GM23338 (cell line): ENCODE results near the gene MOK.

Experiments used
- ETS1 ChIP-seq: IDR thresholded peaks from 2 replicates; pipeline ENCODE4 v1.6.1; 2016; ENCODE audit warnings: antibody characterized with exemption
- EZH2 ChIP-seq: fragments of 200-600 bp; sonication (generic); IDR thresholded peaks from one replicate; pipeline ENCODE4 v1.8.0; 2017; ENCODE audit warnings: antibody characterized with exemption, mild to moderate bottlenecking, low read depth; ENCODE audit not compliant: unreplicated experiment
- EZH2phosphoT487 ChIP-seq: fragments of 200-600 bp; sonication (generic); IDR thresholded peaks from one replicate; pipeline ENCODE4 v1.8.1; 2018; ENCODE audit warnings: antibody characterized with exemption; ENCODE audit not compliant: unreplicated experiment
- JUNB ChIP-seq: IDR thresholded peaks from one replicate; pipeline ENCODE4 v1.6.1; 2016; ENCODE audit warnings: antibody characterized with exemption; ENCODE audit not compliant: unreplicated experiment
- POLR2AphosphoS5 ChIP-seq: IDR thresholded peaks from 2 replicates; pipeline ENCODE4 v1.6.1; 2016; ENCODE audit warnings: antibody characterized with exemption, low read depth
- ZNF331 ChIP-seq: fragments of 250-450 bp; sonication (Bioruptor Pico); IDR thresholded peaks from 2 replicates; pipeline ENCODE4 v1.5.0; 2020; ENCODE audit warnings: low read depth, mild to moderate bottlenecking, moderate library complexity
- TF ChIP-seq, protein P1 (sequence below), 2 experiments: fragments of 200-600 bp in 1 of 2; sonication (generic) in 1 of 2; conservative IDR thresholded peaks; 2 replicates each; pipeline versions ENCODE4 v1.5.1 to v1.6.1; 2016 to 2017; ENCODE audit warnings: antibody characterized with exemption in 2 of 2, low read depth in 2 of 2, mild to moderate bottlenecking in 2 of 2, moderate library complexity in 1 of 2
- TF ChIP-seq, protein P2 (sequence below): IDR thresholded peaks from one replicate; pipeline ENCODE4 v1.6.1; 2018; ENCODE audit warnings: antibody characterized with exemption; ENCODE audit not compliant: unreplicated experiment

DNA sequence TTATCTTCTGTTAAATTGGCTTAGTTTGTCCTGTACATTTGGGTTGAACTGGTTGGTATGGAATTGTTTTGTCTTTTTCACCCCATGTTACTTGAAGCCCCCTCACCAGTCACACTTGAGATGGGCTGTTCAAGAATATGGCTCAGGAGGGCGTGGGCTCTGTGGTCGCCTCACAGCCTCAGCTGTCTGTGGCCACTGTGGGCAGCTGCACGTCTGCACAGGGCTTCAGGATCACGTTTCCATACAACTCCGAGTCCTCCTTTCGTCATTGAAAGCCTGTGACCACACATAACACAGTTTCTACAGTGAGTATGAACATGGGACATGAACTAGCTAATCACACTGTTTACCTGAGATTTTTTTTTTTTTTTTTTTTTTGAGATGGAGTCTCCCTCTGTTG lies 81.3 kb downstream of the MOK start:
- TF ChIP-seq, protein P1, sequence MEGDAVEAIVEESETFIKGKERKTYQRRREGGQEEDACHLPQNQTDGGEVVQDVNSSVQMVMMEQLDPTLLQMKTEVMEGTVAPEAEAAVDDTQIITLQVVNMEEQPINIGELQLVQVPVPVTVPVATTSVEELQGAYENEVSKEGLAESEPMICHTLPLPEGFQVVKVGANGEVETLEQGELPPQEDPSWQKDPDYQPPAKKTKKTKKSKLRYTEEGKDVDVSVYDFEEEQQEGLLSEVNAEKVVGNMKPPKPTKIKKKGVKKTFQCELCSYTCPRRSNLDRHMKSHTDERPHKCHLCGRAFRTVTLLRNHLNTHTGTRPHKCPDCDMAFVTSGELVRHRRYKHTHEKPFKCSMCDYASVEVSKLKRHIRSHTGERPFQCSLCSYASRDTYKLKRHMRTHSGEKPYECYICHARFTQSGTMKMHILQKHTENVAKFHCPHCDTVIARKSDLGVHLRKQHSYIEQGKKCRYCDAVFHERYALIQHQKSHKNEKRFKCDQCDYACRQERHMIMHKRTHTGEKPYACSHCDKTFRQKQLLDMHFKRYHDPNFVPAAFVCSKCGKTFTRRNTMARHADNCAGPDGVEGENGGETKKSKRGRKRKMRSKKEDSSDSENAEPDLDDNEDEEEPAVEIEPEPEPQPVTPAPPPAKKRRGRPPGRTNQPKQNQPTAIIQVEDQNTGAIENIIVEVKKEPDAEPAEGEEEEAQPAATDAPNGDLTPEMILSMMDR (conservative IDR thresholded peaks at IDR 0.05; ENCODE audit: low read depth in 2 of 2), result no peak
- TF ChIP-seq POLR2AphosphoS5 (no peak), ZNF331 (CRISPR knock-in tag) (no peak), EZH2phosphoT487 (no peak), EZH2 (no peak), ETS1 (no peak), JUNB (no peak)
- TF ChIP-seq, protein P2, sequence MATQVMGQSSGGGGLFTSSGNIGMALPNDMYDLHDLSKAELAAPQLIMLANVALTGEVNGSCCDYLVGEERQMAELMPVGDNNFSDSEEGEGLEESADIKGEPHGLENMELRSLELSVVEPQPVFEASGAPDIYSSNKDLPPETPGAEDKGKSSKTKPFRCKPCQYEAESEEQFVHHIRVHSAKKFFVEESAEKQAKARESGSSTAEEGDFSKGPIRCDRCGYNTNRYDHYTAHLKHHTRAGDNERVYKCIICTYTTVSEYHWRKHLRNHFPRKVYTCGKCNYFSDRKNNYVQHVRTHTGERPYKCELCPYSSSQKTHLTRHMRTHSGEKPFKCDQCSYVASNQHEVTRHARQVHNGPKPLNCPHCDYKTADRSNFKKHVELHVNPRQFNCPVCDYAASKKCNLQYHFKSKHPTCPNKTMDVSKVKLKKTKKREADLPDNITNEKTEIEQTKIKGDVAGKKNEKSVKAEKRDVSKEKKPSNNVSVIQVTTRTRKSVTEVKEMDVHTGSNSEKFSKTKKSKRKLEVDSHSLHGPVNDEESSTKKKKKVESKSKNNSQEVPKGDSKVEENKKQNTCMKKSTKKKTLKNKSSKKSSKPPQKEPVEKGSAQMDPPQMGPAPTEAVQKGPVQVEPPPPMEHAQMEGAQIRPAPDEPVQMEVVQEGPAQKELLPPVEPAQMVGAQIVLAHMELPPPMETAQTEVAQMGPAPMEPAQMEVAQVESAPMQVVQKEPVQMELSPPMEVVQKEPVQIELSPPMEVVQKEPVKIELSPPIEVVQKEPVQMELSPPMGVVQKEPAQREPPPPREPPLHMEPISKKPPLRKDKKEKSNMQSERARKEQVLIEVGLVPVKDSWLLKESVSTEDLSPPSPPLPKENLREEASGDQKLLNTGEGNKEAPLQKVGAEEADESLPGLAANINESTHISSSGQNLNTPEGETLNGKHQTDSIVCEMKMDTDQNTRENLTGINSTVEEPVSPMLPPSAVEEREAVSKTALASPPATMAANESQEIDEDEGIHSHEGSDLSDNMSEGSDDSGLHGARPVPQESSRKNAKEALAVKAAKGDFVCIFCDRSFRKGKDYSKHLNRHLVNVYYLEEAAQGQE, result no peak
